ENCODE data around the gene CALHM4.

- TF ChIP-seq CTCF (IDR thresholded peaks at IDR 0.05): no peak
- no peak for TF ChIP-seq JUND (IDR thresholded peaks at IDR 0.05)
- TF ChIP-seq EP300 (IDR thresholded peaks at IDR 0.05; ENCODE audit: borderline replicate concordance in 1 of 2, low read depth in 1 of 2, low read length in 1 of 2): no peak
- TF ChIP-seq IRF3 (IDR thresholded peaks at IDR 0.05; ENCODE audit: low read depth, low read length): no peak
- no peak for TF ChIP-seq SMC3 (IDR thresholded peaks at IDR 0.05; ENCODE audit: low read depth, low read length)
- no peak for TF ChIP-seq POLR2AphosphoS5 (IDR thresholded peaks at IDR 0.05; ENCODE audit: low read depth, low read length)
- no peak for TF ChIP-seq RAD21 (IDR thresholded peaks at IDR 0.05; ENCODE audit: low read length)
- TF ChIP-seq GABPA (IDR thresholded peaks at IDR 0.05; ENCODE audit: low read depth): no peak
- no peak for TF ChIP-seq REST (IDR thresholded peaks at IDR 0.05; ENCODE audit: low read depth, low read length)
Observed at GRCh38 chr6:116595247-116595646, 41.7 kb downstream of the CALHM4 start.
